Measurements from ENCODE around the gene B3GALT6. TPM values are rescaled to one million over a fixed set of nuclear protein-coding genes. Genes with fewer than 3 reads are reported as not detected.

The B3GALT6 gene
- total and polyA plus RNA-seq, 10 donors: 7.9 to 25.1 (median 18.4) TPM

- TF ChIP-seq CTCF (IDR thresholded peaks at IDR 0.05 in 8 of 11, conservative IDR thresholded peaks at IDR 0.05 in 3 of 11) (no peak), POLR2AphosphoS5 (IDR thresholded peaks at IDR 0.05) (peak in 1 of 3 donors; percentile 33), POLR2A (IDR thresholded peaks at IDR 0.05) (no peak)
- Histone ChIP-seq H3K9me3 (no peaks in the 10 kb centered on the region), H3K27ac (peak overlapping the region in 3 of 8 donors; percentile 33 to 82 (median 60)), H3K4me3 (no peak overlapping the region), H3K27me3 (replicated peaks in 1 of 7) (peaks cover 0 to 11% (median 0%) of the 10 kb centered on the region in 7 donors), H3K4me1 (peaks cover 28 to 42% (median 35%) of the 10 kb centered on the region in 6 donors), H3K36me3 (peaks cover 0 to 76% (median 63%) of the 10 kb centered on the region in 6 donors)
- intact Hi-C loops (cut with DNase I; ENCODE audit: low total_unique reads): no loop called here
- WGBS, 5 donors: 90 to 94% (median 92%) methylated on average over 43 to 52 of the region's 52 CpGs
- DNase-seq: no peak
Measured at GRCh38 chr1:1217621-1218523, 14.2 kb upstream of the B3GALT6 start.

GRCh38 chr1:1218524-1219200 is 13.4 kb upstream of the B3GALT6 start:
- peak in 1 of 3 donors; percentile 11 for TF ChIP-seq POLR2AphosphoS5 (IDR thresholded peaks at IDR 0.05)
- TF ChIP-seq CTCF (IDR thresholded peaks at IDR 0.05 in 8 of 11, conservative IDR thresholded peaks at IDR 0.05 in 3 of 11): no peak
- no peak for TF ChIP-seq POLR2A (IDR thresholded peaks at IDR 0.05)
- Histone ChIP-seq H3K9me3 (no peaks in the 10 kb centered on the region), H3K27ac (peak overlapping the region in 3 of 8 donors; percentile 32 to 60 (median 50)), H3K36me3 (peaks cover 0 to 84% (median 71%) of the 10 kb centered on the region in 6 donors), H3K27me3 (replicated peaks in 1 of 7) (peaks cover 0 to 4% (median 0%) of the 10 kb centered on the region in 7 donors), H3K4me1 (peaks cover 20 to 34% (median 27%) of the 10 kb centered on the region in 6 donors), H3K4me3 (no peak overlapping the region)
- 92 to 95% (median 93%) methylated on average over 30 to 36 of the region's 36 CpGs for WGBS, 5 donors
- no peak for DNase-seq
- intact Hi-C loops (cut with DNase I; ENCODE audit: low total_unique reads): no loop called here

GRCh38 chr1:1219341-1219740 is 12.7 kb upstream of the B3GALT6 start:
- intact Hi-C loops (cut with DNase I; ENCODE audit: low total_unique reads): no loop called here
- Histone ChIP-seq H3K27ac (peak overlapping the region in 3 of 8 donors; percentile 32 to 60 (median 50)), H3K36me3 (peaks cover 0 to 91% (median 77%) of the 10 kb centered on the region in 6 donors), H3K9me3 (no peaks in the 10 kb centered on the region), H3K4me3 (no peak overlapping the region), H3K27me3 (replicated peaks in 1 of 7) (no peaks in the 10 kb centered on the region), H3K4me1 (peaks cover 15 to 28% (median 20%) of the 10 kb centered on the region in 6 donors)
- TF ChIP-seq POLR2A (IDR thresholded peaks at IDR 0.05): no peak
- no peak for TF ChIP-seq CTCF (IDR thresholded peaks at IDR 0.05 in 8 of 11, conservative IDR thresholded peaks at IDR 0.05 in 3 of 11)
- TF ChIP-seq POLR2AphosphoS5 (IDR thresholded peaks at IDR 0.05): peak in 2 of 3 donors; percentile 11 to 24
- 77 to 96% (median 90%) methylated on average over 20 of the region's 20 CpGs for WGBS, 5 donors
- DNase-seq: no peak

Measured in spleen (tissue), 11 donors.